Calu3 (cell line): ENCODE measurements around the gene CACNA1D. TPM values are rescaled to one million over a fixed set of nuclear protein-coding genes. Genes with fewer than 3 reads are reported as not detected.

Experiments
- BruUV-seq: library from RNA; stranded (reverse); fragments of 400-500 nt; replicated peaks from 2 replicates; lab custom pipeline; 2021; lab: Mats Ljungman, UMichigan
- CTCF ChIA-PET: fragments of 300-600 bp; sonication (Branson Sonifier 250); formaldehyde crosslinking; loops from one replicate; lab custom pipeline; 2022; ENCODE audit warnings: antibody characterized with exemption; lab: Charles Lee
- DNase-seq: peaks from one replicate; pipeline ENCODE4 v3.0.0; 2022
- H3K27ac Mint-ChIP-seq: one replicate; pipeline ENCODE4 v1.8.0; 2022; ENCODE audit warnings: mixed read lengths; ENCODE audit not compliant: unreplicated experiment
- H3K27me3 Mint-ChIP-seq: one replicate; pipeline ENCODE4 v1.8.0; 2022; ENCODE audit warnings: mixed read lengths; ENCODE audit not compliant: unreplicated experiment
- H3K36me3 Mint-ChIP-seq: one replicate; pipeline ENCODE4 v1.8.0; 2022; ENCODE audit warnings: mild to moderate bottlenecking, moderate library complexity, mixed read lengths; ENCODE audit not compliant: insufficient read depth, unreplicated experiment
- H3K4me1 Mint-ChIP-seq: one replicate; pipeline ENCODE4 v1.8.0; 2022; ENCODE audit warnings: mild to moderate bottlenecking, low read depth, mixed read lengths; ENCODE audit not compliant: unreplicated experiment
- H3K4me3 Mint-ChIP-seq: one replicate; pipeline ENCODE4 v1.8.0; 2022; ENCODE audit warnings: mild to moderate bottlenecking, low read depth, moderate library complexity, mixed read lengths; ENCODE audit not compliant: unreplicated experiment
- H3K9me3 Mint-ChIP-seq: one replicate; pipeline ENCODE4 v1.8.0; 2022; ENCODE audit warnings: low read depth, mixed read lengths; ENCODE audit not compliant: unreplicated experiment
- CTCF ChIP-seq: fragments of 200-600 bp; IDR thresholded peaks from one replicate; pipeline ENCODE4 v1.8.0; 2022; ENCODE audit warnings: antibody characterized with exemption; ENCODE audit not compliant: unreplicated experiment
- intact Hi-C: fragments of 100-400 bp; cut with micrococcal nuclease; formaldehyde crosslinking; loops from one replicate; pipeline ENCODE4 v1.10.0; 2022; ENCODE audit not compliant: unreplicated experiment
- total RNA-seq: library from RNA; stranded (reverse); gene quantifications from 2 replicates; pipeline ENCODE4 v1.2.3, GENCODE V29; 2022

CACNA1D gene
- total RNA-seq, 1 experiment from 2014 or later = 48.3 TPM

- TF ChIP-seq CTCF = no peak
- intact Hi-C loops = no loop called here
- H3K9me3 Mint-ChIP-seq = no peaks in the 10 kb centered on the region
- peaks cover 9% of the 10 kb centered on the region for H3K4me1 Mint-ChIP-seq
- CTCF ChIA-PET = no interaction called here
- no peak overlapping the region for H3K4me3 Mint-ChIP-seq
- DNase-seq = no peak
- BruUV-seq = no TSS peak
- H3K36me3 Mint-ChIP-seq = no peaks in the 10 kb centered on the region
- no peak overlapping the region for H3K27ac Mint-ChIP-seq
- H3K27me3 Mint-ChIP-seq = no peaks in the 10 kb centered on the region
Measured at GRCh38 chr3:53552730-53553129, 58.3 kb downstream of the CACNA1D start.

- BruUV-seq = no TSS peak
- no peak overlapping the region for H3K4me3 Mint-ChIP-seq
- no peaks in the 10 kb centered on the region for H3K36me3 Mint-ChIP-seq
- H3K9me3 Mint-ChIP-seq = no peaks in the 10 kb centered on the region
- CTCF ChIA-PET = no interaction called here
- no peak for DNase-seq
- peaks cover 9% of the 10 kb centered on the region for H3K4me1 Mint-ChIP-seq
- H3K27ac Mint-ChIP-seq = no peak overlapping the region
- no peaks in the 10 kb centered on the region for H3K27me3 Mint-ChIP-seq
- intact Hi-C loops = no loop called here
- TF ChIP-seq CTCF = no peak
Measured at GRCh38 chr3:53553200-53553599, 58.8 kb downstream of the CACNA1D start.

- H3K4me3 Mint-ChIP-seq = no peak overlapping the region
- no peaks in the 10 kb centered on the region for H3K27me3 Mint-ChIP-seq
- intact Hi-C loops = no loop called here
- peaks cover 9% of the 10 kb centered on the region for H3K4me1 Mint-ChIP-seq
- no TSS peak for BruUV-seq
- CTCF ChIA-PET = interaction anchor here (1.4 kb wide), 1 partner anchor 16 kb away, joined by 3 read pairs; no protein-coding TSS in a partner anchor
- no peaks in the 10 kb centered on the region for H3K9me3 Mint-ChIP-seq
- TF ChIP-seq CTCF = no peak
- H3K36me3 Mint-ChIP-seq = no peaks in the 10 kb centered on the region
- H3K27ac Mint-ChIP-seq = no peak overlapping the region
- DNase-seq = no peak
Measured at GRCh38 chr3:53554559-53555067, 60.2 kb downstream of the CACNA1D start.

GRCh38 chr3:53555068-53555588 is 60.7 kb downstream of the CACNA1D start:
- H3K27me3 Mint-ChIP-seq = no peaks in the 10 kb centered on the region
- CTCF ChIA-PET = interaction anchor here (1.4 kb wide), 1 partner anchor 15 kb away, joined by 3 read pairs; no protein-coding TSS in a partner anchor
- no peaks in the 10 kb centered on the region for H3K36me3 Mint-ChIP-seq
- intact Hi-C loops = no loop called here
- peaks cover 9% of the 10 kb centered on the region for H3K4me1 Mint-ChIP-seq
- H3K27ac Mint-ChIP-seq = no peak overlapping the region
- TF ChIP-seq CTCF = no peak
- DNase-seq = no peak
- H3K9me3 Mint-ChIP-seq = no peaks in the 10 kb centered on the region
- BruUV-seq = no TSS peak
- no peak overlapping the region for H3K4me3 Mint-ChIP-seq
